GM19395 (cell line): ENCODE results near the gene DUSP16.
"Not testable (repeated sequence)": the region's sequence is repeated elsewhere in the genome, so short reads cannot be mapped to it uniquely, and the experiment has no call there.

Source experiments
- ATAC-seq: cut with Tn5 transposase; IDR thresholded peaks from one replicate; pipeline ENCODE4 v1.9.1; 2021; ENCODE audit warnings: mild to moderate bottlenecking, moderate library complexity; ENCODE audit not compliant: unreplicated experiment

Gene DUSP16

DNA sequence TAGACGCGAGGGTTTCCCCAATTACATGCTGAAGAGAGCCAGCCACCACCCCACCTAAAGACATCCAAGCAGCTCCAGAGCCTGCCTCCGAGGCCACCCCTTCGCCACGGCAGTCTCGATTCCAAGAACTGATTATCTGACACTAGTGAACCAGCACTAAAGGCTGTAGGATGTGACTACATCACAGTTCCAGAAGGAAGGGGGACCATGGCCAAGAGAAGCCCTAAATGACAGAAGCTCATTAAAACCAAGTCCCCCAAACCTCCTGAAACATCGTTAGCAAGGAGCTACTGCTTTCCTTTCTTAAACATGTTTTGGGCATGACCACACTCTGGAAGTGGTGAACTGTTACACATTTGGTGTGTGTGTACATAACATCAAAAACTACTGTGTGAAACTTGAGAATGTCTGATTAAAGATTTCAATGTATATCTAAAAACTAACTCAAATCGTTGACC, 88.2 kb downstream of the DUSP16 start:
- peak; percentile 50 for ATAC-seq

GRCh38 chr12:12473223-12473622, 89.4 kb downstream of the DUSP16 start:
- no peak for ATAC-seq

DNA sequence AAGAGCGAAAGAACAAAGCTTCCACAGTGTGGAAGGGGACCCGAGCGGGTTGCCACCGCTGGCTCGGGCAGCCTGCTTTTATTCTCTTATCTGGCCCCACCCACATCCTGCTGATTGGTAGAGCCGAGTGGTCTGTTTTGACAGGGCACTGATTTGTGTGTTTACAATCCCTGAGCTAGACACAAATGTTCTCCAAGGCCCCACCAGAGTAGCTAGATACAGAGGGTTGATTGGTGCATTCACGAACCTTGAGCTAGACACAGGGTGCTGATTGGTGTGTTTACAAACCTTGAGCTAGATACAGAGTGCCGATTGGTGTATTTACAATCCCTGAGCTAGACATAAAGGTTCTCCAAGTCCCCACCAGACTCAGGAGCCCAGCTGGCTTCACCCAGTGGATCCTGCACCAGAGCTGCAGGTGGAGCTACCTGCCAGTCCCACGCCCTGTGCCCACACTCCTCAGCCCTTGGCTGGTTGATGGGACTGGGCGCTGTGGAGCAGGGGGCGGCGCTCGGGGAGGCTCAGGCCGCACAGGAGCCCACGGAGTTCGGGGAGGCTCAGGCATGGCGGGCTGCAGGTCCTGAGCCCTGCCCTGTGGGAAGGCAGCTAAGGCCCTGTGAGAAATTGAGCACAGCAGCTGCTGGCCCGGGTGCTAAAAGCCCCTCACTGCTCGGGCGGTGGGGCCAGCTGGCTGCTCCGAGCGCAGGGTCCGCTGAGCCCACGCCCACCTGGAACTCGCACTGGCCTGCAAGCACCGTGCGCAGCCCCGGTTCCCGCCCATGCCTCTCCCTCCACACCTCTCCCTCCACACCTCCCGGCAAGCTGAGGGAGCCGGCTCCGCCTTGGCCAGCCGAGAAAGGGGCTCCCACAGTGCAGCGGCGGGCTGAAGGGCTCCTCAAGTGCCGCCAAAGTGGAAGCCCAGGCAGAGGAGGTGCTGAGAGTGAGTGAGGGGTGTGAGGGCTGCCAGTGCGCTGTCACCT, 90.4 kb downstream of the DUSP16 start:
- ATAC-seq: not testable (repeated sequence)

- no peak for ATAC-seq
Observed at GRCh38 chr12:12470751-12471306, 91.8 kb downstream of the DUSP16 start.

GRCh38 chr12:12469386-12469785, 93.3 kb downstream of the DUSP16 start:
- no peak for ATAC-seq

- ATAC-seq: no peak
Observed at GRCh38 chr12:12468575-12468974, 94.1 kb downstream of the DUSP16 start.

DNA sequence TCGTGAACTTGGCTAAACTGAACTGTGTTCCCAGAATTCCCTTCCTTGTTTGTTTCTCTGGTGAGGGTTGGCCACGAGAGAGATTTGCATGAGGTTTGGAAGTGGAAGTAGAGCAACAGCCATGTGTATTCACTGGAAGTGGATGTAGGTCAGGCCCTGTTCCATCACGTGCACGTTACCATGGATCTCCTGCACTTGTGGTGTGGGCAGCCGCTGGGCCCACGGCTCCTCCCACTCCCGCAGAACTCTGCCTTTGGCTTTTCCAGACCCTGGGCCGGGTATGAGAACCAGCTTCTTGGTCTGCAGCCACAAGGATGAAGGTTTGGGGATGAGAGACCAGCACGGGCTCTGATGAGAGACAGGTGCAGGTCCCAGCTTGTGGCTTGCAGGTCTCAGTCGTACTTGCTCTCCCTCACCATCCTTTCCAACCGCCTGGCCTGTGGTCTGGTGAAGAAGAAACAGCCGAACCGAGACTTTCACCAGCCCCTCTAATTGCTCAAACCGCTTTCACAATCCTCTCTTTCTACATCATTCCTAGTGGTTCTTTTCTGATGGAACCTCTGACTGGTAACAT, 94.9 kb downstream of the DUSP16 start:
- ATAC-seq: no peak

GRCh38 chr12:12467264-12467663, 95.4 kb downstream of the DUSP16 start:
- ATAC-seq: no peak

DNA sequence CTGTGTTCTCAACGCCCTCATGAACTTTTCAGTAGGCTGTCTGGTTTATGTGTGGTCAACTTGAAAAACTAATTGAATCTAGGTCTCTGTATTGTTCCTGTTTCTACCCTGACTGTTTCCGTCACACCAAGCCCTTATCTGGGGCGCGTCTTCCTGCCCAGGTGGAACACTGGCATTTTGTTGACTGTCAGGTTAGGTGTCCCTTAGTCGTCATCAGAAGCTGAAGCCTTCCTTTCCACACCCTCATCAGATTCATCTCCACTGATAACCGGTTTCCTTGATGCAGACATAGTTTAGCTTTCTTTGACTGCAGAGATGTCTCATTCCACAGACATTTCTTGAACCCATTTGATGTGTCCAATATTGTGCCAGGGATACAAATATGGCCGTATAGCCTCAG, 96.5 kb downstream of the DUSP16 start:
- no peak for ATAC-seq

DNA sequence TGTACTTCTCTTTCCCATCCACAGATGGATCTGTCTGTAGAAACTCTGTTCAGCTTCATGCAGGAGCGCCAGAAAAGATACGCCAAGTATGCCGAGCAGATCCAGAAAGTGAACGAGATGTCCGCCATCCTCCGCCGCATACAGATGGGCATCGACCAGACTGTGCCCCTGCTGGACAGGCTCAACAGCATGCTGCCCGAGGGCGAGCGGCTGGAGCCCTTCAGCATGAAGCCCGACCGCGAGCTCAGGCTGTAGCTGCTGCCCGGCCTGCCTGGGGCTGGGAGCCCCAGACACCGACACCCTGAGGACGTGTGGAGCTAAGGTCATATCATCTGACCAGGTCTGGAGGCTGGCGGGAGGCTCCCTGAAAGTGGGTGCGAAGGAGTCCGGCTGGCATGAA, 97.1 kb downstream of the DUSP16 start:
- ATAC-seq: no peak

DNA sequence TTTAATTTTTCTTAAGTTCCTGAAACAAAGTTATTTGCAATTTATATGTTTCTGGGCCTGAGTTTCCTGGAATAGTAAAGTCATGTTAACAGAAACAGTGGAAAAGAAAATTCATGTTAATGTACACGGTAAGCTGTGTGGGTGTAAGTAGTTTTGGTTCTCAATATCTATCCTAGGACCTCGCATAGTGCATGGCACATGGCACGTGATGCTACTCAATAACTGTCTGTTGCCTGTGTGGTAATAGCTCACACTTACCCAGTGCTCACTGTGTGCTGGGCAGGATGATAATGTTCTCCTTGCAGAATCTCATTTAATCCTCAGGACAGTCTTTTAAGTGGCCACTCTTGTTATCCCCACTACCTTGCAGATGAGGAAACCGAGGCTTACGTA, 100.7 kb downstream of the DUSP16 start:
- no peak for ATAC-seq

DNA sequence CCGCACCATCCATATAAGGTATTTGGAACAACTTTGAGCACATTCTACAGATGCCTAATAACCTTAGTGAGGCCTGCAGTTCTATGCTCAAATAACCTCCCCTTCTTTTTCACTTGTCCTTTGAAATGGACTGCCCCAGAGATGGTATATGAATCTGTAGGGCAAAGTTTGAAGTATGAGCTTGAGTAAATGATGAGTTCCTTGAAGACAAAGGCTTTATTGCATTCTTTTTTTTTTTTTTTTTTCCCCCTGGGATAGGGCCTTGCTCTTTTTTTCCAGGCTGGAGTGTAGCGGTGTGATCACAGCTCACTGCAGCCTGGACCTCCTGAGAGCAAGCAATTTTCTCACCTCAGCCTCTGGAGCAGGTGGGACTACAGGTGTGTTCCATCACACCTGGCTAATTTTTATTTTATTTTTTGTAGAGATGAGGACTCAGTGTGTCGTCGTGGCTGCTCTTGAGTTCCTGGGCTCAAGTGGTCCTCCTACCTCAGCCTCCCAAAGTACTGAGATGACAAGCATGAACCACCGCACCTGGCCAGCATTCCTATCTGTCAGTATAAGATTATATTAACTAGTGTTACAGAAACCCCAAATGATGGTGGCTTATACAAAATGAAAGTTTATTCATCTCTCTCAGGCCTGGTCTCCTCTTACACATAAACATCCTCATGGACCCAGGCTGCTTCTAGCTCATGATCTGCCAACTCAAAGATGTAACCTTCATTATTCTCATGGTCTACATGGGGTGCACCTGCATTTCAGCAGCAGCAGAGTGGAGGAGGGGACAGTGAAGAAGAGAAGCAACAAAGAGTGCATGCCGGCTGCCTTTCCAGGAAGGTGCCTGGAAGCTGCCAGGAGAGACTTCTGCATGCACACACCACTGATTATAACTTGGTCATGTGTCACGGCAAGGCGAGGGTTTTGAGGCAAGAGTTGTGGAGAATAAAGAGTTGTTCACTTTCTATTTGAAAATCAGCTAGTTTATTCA, 101.4 kb downstream of the DUSP16 start:
- no peak for ATAC-seq

DNA sequence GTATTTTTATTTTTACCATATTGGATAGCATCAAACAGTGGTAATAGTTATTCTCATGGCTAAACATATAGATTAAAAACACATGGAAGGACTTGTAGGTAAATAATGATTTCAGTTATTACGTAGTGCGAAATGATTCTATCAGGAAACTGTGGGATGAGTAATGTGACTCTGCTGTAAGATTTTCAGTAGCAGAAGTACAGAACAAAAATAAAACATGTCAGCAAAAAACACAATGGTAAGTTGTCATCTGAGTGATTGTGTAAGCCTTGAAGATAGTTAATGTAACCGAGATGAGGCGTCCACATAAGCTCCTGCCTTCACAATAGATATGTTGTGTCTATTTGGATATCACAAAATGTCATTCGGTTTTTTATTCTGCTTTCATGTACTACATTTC, 106.0 kb downstream of the DUSP16 start:
- no peak for ATAC-seq

DNA sequence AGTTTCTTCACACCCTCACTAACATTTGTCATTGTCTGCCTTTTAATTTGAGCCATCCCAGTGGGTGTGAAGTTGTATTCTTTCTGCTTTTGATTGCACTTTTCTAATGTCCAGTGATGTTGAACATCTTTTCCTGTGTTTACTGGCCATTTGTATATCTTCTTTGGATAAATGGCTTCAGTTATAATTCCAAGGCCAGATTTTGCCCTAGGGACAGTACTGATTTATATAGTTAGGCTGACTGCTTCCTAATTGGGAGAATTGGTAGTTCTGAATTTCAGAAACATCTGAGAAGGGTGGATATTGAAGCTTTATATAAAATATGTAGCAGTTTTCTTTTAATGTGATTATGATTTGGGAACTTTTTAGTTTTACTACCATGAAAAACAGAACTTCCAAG, 108.3 kb downstream of the DUSP16 start:
- ATAC-seq: no peak

- ATAC-seq: no peak
Observed at GRCh38 chr12:12453635-12454034, 109.0 kb downstream of the DUSP16 start.

DNA sequence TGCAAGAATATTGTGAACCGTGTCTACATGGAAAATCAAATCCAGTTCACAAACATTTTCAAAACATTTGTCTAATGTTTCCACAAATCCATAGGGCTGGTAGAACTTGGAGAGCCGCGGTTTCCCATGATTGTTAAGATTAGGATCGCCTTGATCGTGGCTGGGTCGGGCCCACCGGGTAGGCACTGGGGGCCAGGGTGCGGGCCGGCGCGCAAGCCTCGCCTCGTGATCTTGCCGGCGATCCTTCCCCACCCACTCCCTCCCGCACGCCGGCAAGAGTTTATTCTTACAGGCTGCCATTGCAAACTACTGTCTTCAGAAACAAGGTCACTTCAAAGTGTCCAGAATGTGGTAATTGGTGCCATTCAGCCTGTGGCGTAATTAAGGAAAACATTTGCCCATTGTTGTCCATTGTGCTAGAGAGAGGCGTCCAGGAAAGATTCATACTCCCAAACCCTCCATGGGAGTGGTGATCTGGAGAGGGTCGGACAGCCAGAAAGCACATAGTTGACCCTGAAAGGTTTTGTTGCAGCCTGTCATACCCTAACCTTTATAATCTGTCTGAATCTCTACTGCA, 110.2 kb downstream of the DUSP16 start:
- no peak for ATAC-seq

GRCh38 chr12:12451098-12451497, 111.6 kb downstream of the DUSP16 start:
- ATAC-seq: no peak

GRCh38 chr12:12450043-12450471, 112.6 kb downstream of the DUSP16 start:
- ATAC-seq: no peak

DNA sequence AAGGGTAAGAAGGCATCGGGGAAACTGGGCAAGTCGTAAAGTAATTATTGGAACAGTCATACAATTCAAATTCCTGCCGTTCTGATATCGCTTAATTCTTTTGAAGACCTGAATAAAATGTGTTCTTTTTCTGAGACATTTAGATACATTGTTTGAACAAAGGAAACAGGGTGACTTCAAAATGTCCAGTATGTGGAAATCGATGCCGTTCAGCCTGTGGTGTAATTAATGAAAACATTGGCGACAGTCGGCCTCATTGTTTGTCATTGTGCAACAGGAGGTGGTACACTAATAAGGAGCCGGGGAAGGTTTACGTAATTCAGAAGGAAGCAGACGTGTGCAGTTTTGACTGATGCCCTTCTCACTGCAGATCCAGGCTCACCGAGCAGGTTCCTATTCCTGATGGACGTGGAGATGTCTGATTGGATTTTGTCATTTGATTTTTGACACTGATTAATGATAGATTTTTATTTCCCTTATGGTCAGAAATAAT, 113.1 kb downstream of the DUSP16 start:
- no peak for ATAC-seq

DNA sequence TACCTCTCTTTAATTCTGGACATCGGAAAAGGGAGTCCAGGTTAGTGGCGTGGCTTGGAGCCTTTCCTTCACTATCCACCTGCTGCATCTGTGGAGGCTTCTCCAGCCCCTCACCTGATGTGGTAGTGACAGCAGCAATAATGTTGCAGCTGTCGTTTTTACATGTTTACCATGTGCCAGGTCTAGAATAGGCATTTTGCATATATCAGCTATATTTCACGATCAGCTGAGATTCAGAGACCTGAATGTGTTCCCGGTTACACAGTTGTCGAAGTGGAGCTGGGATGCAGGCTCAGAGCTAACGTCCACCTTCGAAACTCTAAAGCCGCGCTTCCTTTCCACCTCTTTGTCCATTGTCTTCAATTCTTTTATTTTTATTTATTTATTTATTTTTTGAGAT, 114.8 kb downstream of the DUSP16 start:
- ATAC-seq: no peak
